RWPE1 (cell line): ENCODE data around the gene THOC5.
A peak's percentile ranks its signal among the peaks of the same experiment; 100 is the strongest.
"Not testable (repeated sequence)": the region's sequence is repeated elsewhere in the genome, so short reads cannot be mapped to it uniquely, and the experiment has no call there.

Experiments
- CTCF ChIA-PET: fragments of 350-600 bp; sonication (Branson Sonifier 250); formaldehyde crosslinking; extraction: SDS; loops from one replicate; lab custom pipeline; 2021; lab: Yijun Ruan, JAX
- POLR2A ChIA-PET: fragments of 400-600 bp; formaldehyde crosslinking; extraction: SDS; loops from one replicate; lab custom pipeline; 2020; ENCODE audit warnings: antibody characterized with exemption; ENCODE audit not compliant: low non-redundant PET; lab: Yijun Ruan, JAX
- DNase-seq: peaks from one replicate; pipeline ENCODE4 v3.0.0; 2012; ENCODE audit warnings: low spot score
- H3K27ac ChIP-seq: fragments of 450-650 bp; 2 replicates; pipeline ENCODE4 v1.5.1; 2017
- CTCF ChIP-seq: fragments of 450-650 bp; conservative IDR thresholded peaks from 2 replicates; pipeline ENCODE4 v1.5.1; 2017; ENCODE audit warnings: low read depth, mild to moderate bottlenecking

THOC5 gene

GRCh38 chr22:29555065-29555644 is 1.6 kb upstream of the THOC5 start:
- POLR2A ChIA-PET: no interaction called here
- no peak for TF ChIP-seq CTCF
- no peak for DNase-seq
- H3K27ac ChIP-seq: peak overlapping the region; percentile 80
- CTCF ChIA-PET: interaction anchor here (0.6 kb wide), 1 partner anchor 10 kb away, joined by 6 read pairs; no protein-coding TSS in a partner anchor

GRCh38 chr22:29552357-29552756 is 1.2 kb downstream of the THOC5 start:
- POLR2A ChIA-PET, DNase-seq, CTCF ChIA-PET: not testable (repeated sequence)
- 0 out of 2 replicates have a peak overlapping the region, but pooled peaks have one; percentile 80 for H3K27ac ChIP-seq

DNA sequence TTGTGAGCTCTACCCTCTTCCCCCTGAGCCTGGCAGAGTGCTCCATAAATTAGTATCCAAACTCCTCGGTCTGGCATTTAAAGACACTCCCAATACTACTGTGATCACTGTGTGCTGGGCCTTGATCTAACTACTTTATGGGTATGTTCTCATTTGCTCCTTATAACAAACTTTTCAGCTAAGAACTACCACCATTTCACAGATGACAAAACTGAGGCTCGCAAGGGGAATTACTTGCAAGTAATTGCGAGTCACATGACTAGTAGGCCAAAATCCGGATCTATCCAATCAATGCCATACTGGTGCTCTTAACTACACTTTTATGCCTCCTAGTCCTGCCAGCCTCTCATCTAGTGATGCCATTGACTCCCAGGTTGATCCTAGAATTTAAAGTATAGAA is 3.6 kb downstream of the THOC5 start:
- no peak for DNase-seq
- no peak for TF ChIP-seq CTCF
- ChIA-PET POLR2A (no interaction called here), CTCF (interaction anchor here (0.6 kb wide), 1 partner anchor 295 kb away, joined by 3 read pairs; no protein-coding TSS in a partner anchor)
- no peak overlapping the region for H3K27ac ChIP-seq

DNA sequence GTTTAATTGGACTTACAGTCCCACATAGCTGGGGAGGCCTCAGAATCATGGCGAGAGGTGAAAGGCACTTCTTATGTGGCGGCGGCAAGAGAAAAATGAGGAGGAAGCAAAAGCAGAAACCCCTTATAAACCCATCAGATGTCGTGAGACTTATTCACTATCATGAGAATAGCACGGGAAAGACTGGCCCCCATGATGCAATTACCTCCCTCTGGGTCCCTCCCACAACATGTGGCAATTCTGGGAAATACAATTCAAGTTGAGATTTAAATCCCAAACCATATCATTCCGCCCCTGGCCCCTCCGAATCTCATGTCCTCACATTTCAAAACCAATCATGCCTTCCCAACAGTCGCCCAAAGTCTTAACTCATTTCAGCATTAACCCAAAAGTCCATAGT is 8.5 kb downstream of the THOC5 start:
- H3K27ac ChIP-seq, POLR2A ChIA-PET, DNase-seq, CTCF ChIA-PET: not testable (repeated sequence)

- H3K27ac ChIP-seq: no peak overlapping the region
- DNase-seq: no peak
- CTCF ChIA-PET: no interaction called here
- POLR2A ChIA-PET: no interaction called here
- TF ChIP-seq CTCF: no peak
These were observed 11.7 kb downstream of the THOC5 start for GRCh38 chr22:29541845-29542244.

GRCh38 chr22:29539105-29539504 is 14.5 kb downstream of the THOC5 start:
- H3K27ac ChIP-seq: no peak overlapping the region
- ChIA-PET CTCF (no interaction called here), POLR2A (no interaction called here)
- TF ChIP-seq CTCF: no peak
- DNase-seq: no peak

DNA sequence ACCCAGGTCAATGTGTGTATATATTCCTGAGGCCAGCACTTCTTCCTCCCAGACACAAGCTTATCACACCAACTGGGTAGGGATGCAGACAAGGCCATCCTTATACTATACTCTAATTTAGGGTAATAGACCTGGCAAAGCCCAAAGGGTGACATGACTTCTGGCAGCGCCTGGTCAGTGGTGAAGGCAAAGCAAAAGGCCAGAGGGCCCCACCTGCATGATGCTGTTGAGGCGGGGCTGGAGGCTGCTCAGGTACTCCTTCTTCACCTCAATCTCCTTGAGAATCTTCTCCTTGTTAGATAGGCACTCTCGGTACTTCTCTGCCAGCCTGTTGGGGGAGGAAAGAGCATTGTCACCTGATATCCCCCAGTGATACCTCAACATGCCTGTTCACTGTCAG is 17.1 kb downstream of the THOC5 start:
- no peak for DNase-seq
- POLR2A ChIA-PET: no interaction called here
- CTCF ChIA-PET: interaction anchor here (0.6 kb wide), 1 partner anchor 48 kb away, joined by 4 read pairs; no protein-coding TSS in a partner anchor
- no peak for TF ChIP-seq CTCF
- H3K27ac ChIP-seq: no peak overlapping the region

DNA sequence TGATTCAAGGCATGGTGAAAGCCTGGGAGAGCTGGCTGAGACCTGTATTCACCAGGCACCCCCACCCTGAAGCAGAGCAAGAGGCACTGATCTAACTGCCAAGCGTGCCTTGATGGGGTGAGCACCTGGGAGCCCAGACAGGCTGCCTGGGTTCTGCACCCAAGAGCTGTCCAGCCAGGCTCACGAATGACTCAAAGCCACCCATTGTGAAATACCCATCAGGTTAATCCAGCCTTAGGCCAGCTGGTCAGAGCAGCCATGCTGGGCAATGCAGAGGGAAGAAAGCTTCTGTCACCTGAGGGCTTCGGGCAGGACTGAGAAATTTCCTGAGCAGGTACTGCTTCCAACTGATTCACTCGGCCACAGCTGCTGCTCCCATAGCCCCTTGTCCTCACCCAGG is 22.1 kb downstream of the THOC5 start:
- no peak for DNase-seq
- POLR2A ChIA-PET: no interaction called here
- CTCF ChIA-PET: no interaction called here
- peak overlapping the region; percentile 8; the same call in 1 of the 2 replicates for H3K27ac ChIP-seq
- TF ChIP-seq CTCF: no peak
